Fibroblast of lung (primary cell): ENCODE results near the gene USP53.

Experiments used
- CTCF ChIP-seq, 2 donors: IDR thresholded peaks in 1 of 2; conservative IDR thresholded peaks in 1 of 2; 1 replicate in 1 of 2; 2 replicates in 1 of 2; pipeline ENCODE4 v1.5.1; 2011 to 2012; ENCODE audit warnings: low read length in 2 of 2, control low read depth in 1 of 2, inconsistent platforms in 1 of 2, low read depth in 1 of 2, mild to moderate bottlenecking in 1 of 2
- EZH2 ChIP-seq: IDR thresholded peaks from 2 replicates; pipeline ENCODE4 v1.5.1; 2012; ENCODE audit warnings: low read length, control low read depth, mild to moderate bottlenecking; ENCODE audit errors: missing control alignments

GRCh38 chr4:119329835-119330620, 117.5 kb downstream of the USP53 start:
- no peak for TF ChIP-seq EZH2
- TF ChIP-seq CTCF (conservative IDR thresholded peaks at IDR 0.05 in 1 of 2, IDR thresholded peaks at IDR 0.05 in 1 of 2; ENCODE audit: low read depth in 1 of 2, low read length in 2 of 2), result no peak
